PC-3 (cell line): ENCODE data around the gene MMP20. TPM values are rescaled to one million over a fixed set of nuclear protein-coding genes. Genes with fewer than 3 reads are reported as not detected.

Source experiments
- ATAC-seq: fragments of 200-7000 bp; cut with Tn5 transposase; 2 replicates; pipeline ENCODE4 v1.9.1; 2020; ENCODE audit warnings: mild to moderate bottlenecking, moderate library complexity
- BruUV-seq: library from RNA; stranded (reverse); fragments of 400-500 nt; replicated peaks from 2 replicates; lab custom pipeline; 2021; lab: Mats Ljungman, UMichigan
- CTCF ChIA-PET: fragments of 300-600 bp; sonication (Branson Sonifier 250); formaldehyde crosslinking; loops from one replicate; lab custom pipeline; 2022; ENCODE audit warnings: antibody characterized with exemption; lab: Charles Lee
- POLR2A ChIA-PET: fragments of 300-600 bp; sonication (Branson Sonifier 250); formaldehyde crosslinking; loops from one replicate; lab custom pipeline; 2022; ENCODE audit warnings: antibody characterized with exemption; ENCODE audit not compliant: unreplicated experiment; lab: Charles Lee
- DNase-seq: peaks from one replicate; pipeline ENCODE4 v3.0.0-alpha.2; 2015
- H2AFZ ChIP-seq: fragments of 300-600 bp; sonication (generic); 2 replicates; pipeline ENCODE4 v1.6.0; 2016; ENCODE audit warnings: antibody characterized with exemption, low read length
- H3F3A ChIP-seq: fragments of 300-600 bp; sonication (generic); one replicate; pipeline ENCODE4 v1.6.0; 2017; ENCODE audit warnings: antibody characterized with exemption, low read length, control low read depth, mild to moderate bottlenecking; ENCODE audit not compliant: unreplicated experiment
- H3K27ac ChIP-seq: fragments of 300-600 bp; sonication (generic); 2 replicates; pipeline ENCODE4 v1.5.1; 2016; ENCODE audit warnings: mild to moderate bottlenecking, low read length
- H3K27me3 ChIP-seq: fragments of 300-600 bp; sonication (generic); 2 replicates; pipeline ENCODE4 v1.6.1; 2016; ENCODE audit warnings: low read length, mixed read lengths
- H3K36me3 ChIP-seq: fragments of 300-600 bp; sonication (generic); 2 replicates; pipeline ENCODE4 v1.6.1; 2016; ENCODE audit warnings: low read depth, mixed run types, low read length, mixed read lengths
- H3K4me1 ChIP-seq: fragments of 300-600 bp; sonication (generic); 2 replicates; pipeline ENCODE4 v1.5.1; 2016; ENCODE audit warnings: low read length; ENCODE audit not compliant: insufficient read depth
- H3K4me2 ChIP-seq: fragments of 300-600 bp; sonication (generic); 2 replicates; pipeline ENCODE4 v1.6.0; 2016; ENCODE audit warnings: low read length
- H3K4me3 ChIP-seq: fragments of 300-600 bp; sonication (generic); 2 replicates; pipeline ENCODE4 v1.5.1; 2016; ENCODE audit warnings: mild to moderate bottlenecking, low read length, mixed read lengths
- H3K79me2 ChIP-seq: fragments of 300-600 bp; sonication (generic); 2 replicates; pipeline ENCODE4 v1.6.1; 2017; ENCODE audit warnings: low read length, mixed read lengths
- H3K9ac ChIP-seq: fragments of 300-600 bp; sonication (generic); 2 replicates; pipeline ENCODE4 v1.6.0; 2016; ENCODE audit warnings: mild to moderate bottlenecking, low read length
- H3K9me2 ChIP-seq: fragments of 300-600 bp; sonication (generic); replicated peaks from 2 replicates; pipeline ENCODE4 v1.6.1; 2016; ENCODE audit warnings: mixed run types, low read length, mixed read lengths
- H3K9me3 ChIP-seq: fragments of 300-600 bp; sonication (generic); 2 replicates; pipeline ENCODE4 v1.6.1; 2016; ENCODE audit warnings: low read length, mixed read lengths
- H4K20me1 ChIP-seq: fragments of 300-600 bp; sonication (generic); 2 replicates; pipeline ENCODE4 v1.6.1; 2016; ENCODE audit warnings: low read length, mixed read lengths
- CTCF ChIP-seq: fragments of 300-600 bp; sonication (generic); conservative IDR thresholded peaks from 2 replicates; pipeline ENCODE4 v1.5.1; 2017; ENCODE audit warnings: antibody characterized with exemption, low read depth, mild to moderate bottlenecking, low read length
- EZH2 ChIP-seq: fragments of 300-600 bp; sonication (generic); IDR thresholded peaks from one replicate; pipeline ENCODE4 v1.6.1; 2017; ENCODE audit warnings: antibody characterized with exemption, mild to moderate bottlenecking, low read length; ENCODE audit not compliant: unreplicated experiment
- EZH2phosphoT487 ChIP-seq: fragments of 300-600 bp; sonication (generic); IDR thresholded peaks from 2 replicates; pipeline ENCODE4 v1.6.1; 2018; ENCODE audit warnings: mild to moderate bottlenecking, antibody characterized with exemption, low read length, borderline replicate concordance
- intact Hi-C: fragments of 100-400 bp; cut with micrococcal nuclease; formaldehyde crosslinking; loops from 2 replicates; pipeline ENCODE4 v1.9.0; 2023
- total RNA-seq: library from RNA; depleted of rRNA; stranded (reverse); fragments of >200 nt; gene quantifications from 2 replicates; pipeline ENCODE4 v1.2.3, GENCODE V29; 2014

Gene MMP20
- total RNA-seq, 1 experiment from 2014 or later = not detected

GRCh38 chr11:102539567-102539966, 85.6 kb downstream of the MMP20 start:
- intact Hi-C loops = no loop called here
- H3K9ac ChIP-seq = no peak overlapping the region
- H3K79me2 ChIP-seq = no peaks in the 10 kb centered on the region
- no peaks in the 10 kb centered on the region for H3F3A ChIP-seq
- POLR2A ChIA-PET = interaction anchor here (0.6 kb wide), 1 partner anchor 134 kb away, joined by 5 read pairs; no protein-coding TSS in a partner anchor
- H4K20me1 ChIP-seq = no peaks in the 10 kb centered on the region
- no peak overlapping the region for H3K4me2 ChIP-seq
- BruUV-seq = no TSS peak
- CTCF ChIA-PET = no interaction called here
- TF ChIP-seq EZH2 = no peak
- TF ChIP-seq CTCF = no peak
- no peak for TF ChIP-seq EZH2phosphoT487
- ATAC-seq = no peak
- H3K9me2 ChIP-seq = no peaks in the 10 kb centered on the region
- no peaks in the 10 kb centered on the region for H3K9me3 ChIP-seq
- no peak overlapping the region for H2AFZ ChIP-seq
- no peaks in the 10 kb centered on the region for H3K27me3 ChIP-seq
- H3K36me3 ChIP-seq = no peaks in the 10 kb centered on the region
- H3K4me3 ChIP-seq = no peak overlapping the region
- H3K4me1 ChIP-seq = no peaks in the 10 kb centered on the region
- no peak for DNase-seq
- H3K27ac ChIP-seq = no peak overlapping the region

GRCh38 chr11:102538932-102539331, 86.2 kb downstream of the MMP20 start:
- Histone ChIP-seq H3K9ac (no peak overlapping the region), H2AFZ (no peak overlapping the region), H3K79me2 (no peaks in the 10 kb centered on the region), H3K9me3 (no peaks in the 10 kb centered on the region), H3K9me2 (no peaks in the 10 kb centered on the region), H3K27me3 (no peaks in the 10 kb centered on the region), H3K4me3 (no peak overlapping the region), H4K20me1 (no peaks in the 10 kb centered on the region), H3K4me1 (no peaks in the 10 kb centered on the region), H3K36me3 (no peaks in the 10 kb centered on the region), H3F3A (no peaks in the 10 kb centered on the region), H3K4me2 (no peak overlapping the region), H3K27ac (no peak overlapping the region)
- intact Hi-C loops = no loop called here
- DNase-seq (no peak), ATAC-seq (no peak)
- no TSS peak for BruUV-seq
- ChIA-PET POLR2A (no interaction called here), CTCF (no interaction called here)
- TF ChIP-seq EZH2phosphoT487 = no peak
- TF ChIP-seq EZH2 = no peak
- TF ChIP-seq CTCF = no peak

GRCh38 chr11:102534261-102534872, 90.8 kb downstream of the MMP20 start:
- Histone ChIP-seq H3K4me3 (no peak overlapping the region), H3K9ac (no peak overlapping the region), H3K4me1 (no peaks in the 10 kb centered on the region), H3F3A (no peaks in the 10 kb centered on the region), H2AFZ (no peak overlapping the region), H3K36me3 (no peaks in the 10 kb centered on the region), H3K4me2 (no peak overlapping the region), H4K20me1 (no peaks in the 10 kb centered on the region), H3K9me2 (no peaks in the 10 kb centered on the region), H3K27ac (no peak overlapping the region), H3K9me3 (no peaks in the 10 kb centered on the region), H3K27me3 (no peaks in the 10 kb centered on the region), H3K79me2 (no peaks in the 10 kb centered on the region)
- ChIA-PET CTCF (no interaction called here), POLR2A (no interaction called here)
- BruUV-seq = no TSS peak
- ATAC-seq (no peak), DNase-seq (peak; percentile 25)
- intact Hi-C loops = no loop called here
- TF ChIP-seq EZH2phosphoT487 = no peak
- peak; percentile 63 for TF ChIP-seq CTCF
- TF ChIP-seq EZH2 = no peak
